HepG2 (cell line): Measurements from ENCODE around the gene TMED3. TPM values are rescaled to one million over a fixed set of nuclear protein-coding genes. Genes with fewer than 3 reads are reported as not detected.

ENCODE experiments used
- EEA1 ChIP-seq: sonication (generic); formaldehyde crosslinking; IDR thresholded peaks from 2 replicates; pipeline ENCODE4 v1.5.1; 2020; ENCODE audit warnings: mild to moderate bottlenecking, missing genetic modification reagents, borderline replicate concordance
- HOXD1 ChIP-seq: sonication (generic); formaldehyde crosslinking; IDR thresholded peaks from 2 replicates; pipeline ENCODE4 v1.5.0; 2020; ENCODE audit warnings: missing genetic modification reagents
- PAX8 ChIP-seq: sonication (generic); formaldehyde crosslinking; IDR thresholded peaks from 2 replicates; pipeline ENCODE4 v1.8.0; 2022; ENCODE audit warnings: mild to moderate bottlenecking, missing genetic modification reagents, borderline replicate concordance
- RARG ChIP-seq: sonication (generic); formaldehyde crosslinking; IDR thresholded peaks from 2 replicates; pipeline ENCODE4 v1.4.0; 2020; ENCODE audit warnings: low read depth, mild to moderate bottlenecking, missing genetic modification reagents
- SMAD3 ChIP-seq: sonication (generic); formaldehyde crosslinking; IDR thresholded peaks from 2 replicates; pipeline ENCODE4 v1.4.0; 2020; ENCODE audit warnings: missing genetic modification reagents
- UBTF ChIP-seq: sonication (generic); formaldehyde crosslinking; IDR thresholded peaks from 2 replicates; pipeline ENCODE4 v1.4.0; 2020; ENCODE audit warnings: mild to moderate bottlenecking, missing genetic modification reagents
- USF2 ChIP-seq, 2 experiments: sonication (generic) in 1 of 2; formaldehyde crosslinking in 1 of 2; IDR thresholded peaks; 2 replicates each; pipeline versions ENCODE4 v1.5.1 to v1.6.1; 2011 to 2020; ENCODE audit warnings: borderline replicate concordance in 1 of 2, low read depth in 1 of 2, low read length in 1 of 2, mild to moderate bottlenecking in 1 of 2, missing genetic modification reagents in 1 of 2, moderate library complexity in 1 of 2
- ZFY ChIP-seq: sonication (generic); formaldehyde crosslinking; IDR thresholded peaks from 2 replicates; pipeline ENCODE4 v1.4.0; 2020; ENCODE audit warnings: missing genetic modification reagents
- ZNF766 ChIP-seq: sonication (generic); formaldehyde crosslinking; IDR thresholded peaks from 2 replicates; pipeline ENCODE4 v1.5.0; 2020; ENCODE audit warnings: missing genetic modification reagents, borderline replicate concordance
- ZNF839 ChIP-seq: sonication (generic); formaldehyde crosslinking; IDR thresholded peaks from 2 replicates; pipeline ENCODE4 v1.4.0; 2020; ENCODE audit warnings: missing genetic modification reagents, mild to moderate bottlenecking, borderline replicate concordance
- polyA plus RNA-seq, 8 experiments: library from polyadenylated mRNA; depleted of rRNA in 3 of 8; stranded (reverse) in 7 of 8; unstranded in 1 of 8; fragments of >200 nt; fragmentation: Illumina TruSeq in 4 of 8; extraction: Trizol in 4 of 8; gene quantifications; 2 replicates each; pipeline versions ENCODE4 v1.2.1 to v1.2.3, GENCODE V29; 2011 to 2016; ENCODE audit warnings: low read depth in 4 of 8, missing spikeins in 1 of 8, mixed read lengths in 1 of 8; ENCODE audit not compliant: insufficient read depth in 1 of 8
- total RNA-seq, 5 experiments: library from RNA; depleted of rRNA; stranded (reverse); fragments of >200 nt; fragmentation: Illumina TruSeq; extraction: Trizol; gene quantifications; 2 replicates each; pipeline ENCODE4 v1.2.3, GENCODE V29; 2016; ENCODE audit warnings: low read depth in 1 of 5

TMED3 gene
- total and polyA plus RNA-seq, 2 of the 13 experiments (the other 11 are each of a cell fraction or from before 2014, with no cell fraction given) = 125 to 155 TPM

GRCh38 chr15:79370716-79371115 lies 59.8 kb downstream of the TMED3 start (continued):
- TF ChIP-seq ZNF839 (CRISPR knock-in tag) = no peak
- TF ChIP-seq HOXD1 (CRISPR knock-in tag) = no peak
- no peak for TF ChIP-seq EEA1 (CRISPR knock-in tag)
- TF ChIP-seq RARG (CRISPR knock-in tag) = no peak
- TF ChIP-seq UBTF = no peak
- no peak for TF ChIP-seq PAX8 (CRISPR knock-in tag)
- no peak for TF ChIP-seq USF2 (IDR thresholded peaks at IDR 0.05; ENCODE audit: low read depth, low read length)
- no peak for TF ChIP-seq USF2 (CRISPR knock-in tag; IDR thresholded peaks at IDR 0.05; ENCODE audit: borderline replicate concordance)
- no peak for TF ChIP-seq SMAD3 (CRISPR knock-in tag)
- TF ChIP-seq ZFY (CRISPR knock-in tag) = no peak
- no peak for TF ChIP-seq ZNF766 (CRISPR knock-in tag)
- TF ChIP-seq, all 625 proteins: peak for 0
